B cell (primary cell): Measurements from ENCODE around the gene APCDD1L. TPM values are rescaled to one million over a fixed set of nuclear protein-coding genes. Genes with fewer than 3 reads are reported as not detected.

ENCODE experiments used
- ATAC-seq: fragments of 200-7000 bp; cut with Tn5 transposase; one replicate; pipeline ENCODE4 v1.10.0; 2021; ENCODE audit warnings: low read depth, mild to moderate bottlenecking, moderate number of reproducible peaks, moderate library complexity
- CTCF ChIA-PET: fragments of 350-600 bp; sonication (Branson Sonifier 250); formaldehyde crosslinking; loops from one replicate; lab custom pipeline; 2021; ENCODE audit warnings: antibody characterized with exemption, inconsistent platforms; lab: Charles Lee
- POLR2A ChIA-PET: fragments of 350-600 bp; sonication (Branson Sonifier 250); formaldehyde crosslinking; loops from one replicate; lab custom pipeline; 2021; ENCODE audit warnings: antibody characterized with exemption; lab: Charles Lee
- DNase-seq: peaks from one replicate; pipeline ENCODE4 v3.0.0; 2013
- H2AFZ ChIP-seq: 2 replicates; pipeline ENCODE4 v1.6.1; 2012; ENCODE audit warnings: mild to moderate bottlenecking, low read depth, low read length; ENCODE audit not compliant: insufficient read depth, poor library complexity, severe bottlenecking
- H3K27ac ChIP-seq, 2 donors: 1 replicate in 1 of 2; 2 replicates in 1 of 2; pipeline ENCODE4 v1.5.1; 2012 to 2013; ENCODE audit warnings: low read length in 2 of 2, mild to moderate bottlenecking in 2 of 2, moderate library complexity in 1 of 2
- H3K27me3 ChIP-seq, 4 experiments: fragments of 200-600 bp in 1 of 4; sonication (generic) in 1 of 4; replicated peaks in 1 of 4; 1 replicate in 2 of 4; 2 replicates in 2 of 4; pipeline versions ENCODE4 v1.6.1 to v1.7.0; 2013 to 2016; ENCODE audit warnings: low read length in 3 of 4, mild to moderate bottlenecking in 2 of 4, mixed read lengths in 1 of 4, moderate library complexity in 1 of 4; ENCODE audit not compliant: insufficient read depth in 4 of 4, control insufficient read depth in 3 of 4; ENCODE audit errors: control extremely low read depth in 1 of 4
- H3K36me3 ChIP-seq, 2 experiments: replicated peaks in 1 of 2; 1 replicate in 1 of 2; 2 replicates in 1 of 2; pipeline versions ENCODE4 v1.6.1 to v1.7.1; 2013; ENCODE audit warnings: low read length in 1 of 2; ENCODE audit not compliant: insufficient read depth in 2 of 2, control insufficient read depth in 1 of 2; ENCODE audit errors: control extremely low read depth in 1 of 2, extremely low read depth in 1 of 2
- H3K4me1 ChIP-seq, 2 donors: fragments of 200-600 bp in 1 of 2; sonication (generic) in 1 of 2; 1 replicate in 1 of 2; 2 replicates in 1 of 2; pipeline versions ENCODE4 v1.5.1 to v1.6.1; 2013 to 2017; ENCODE audit warnings: low read length in 2 of 2; ENCODE audit not compliant: control insufficient read depth in 2 of 2, insufficient read depth in 2 of 2
- H3K4me2 ChIP-seq: replicated peaks from 2 replicates; pipeline ENCODE3; 2012; ENCODE audit warnings: mild to moderate bottlenecking, low read depth, low read length; ENCODE audit not compliant: poor library complexity, severe bottlenecking
- H3K4me3 ChIP-seq, 5 experiments: fragments of 200-600 bp in 1 of 5; sonication (generic) in 1 of 5; 1 replicate in 3 of 5; 2 replicates in 2 of 5; pipeline versions ENCODE4 v1.5.1 to v1.7.0; 2011 to 2016; ENCODE audit warnings: low read length in 4 of 5, mild to moderate bottlenecking in 4 of 5, low read depth in 2 of 5, control low read depth in 1 of 5, moderate library complexity in 1 of 5; ENCODE audit not compliant: insufficient read depth in 1 of 5; ENCODE audit errors: control extremely low read depth in 1 of 5, extremely low read depth in 1 of 5
- H3K79me2 ChIP-seq: fragments of 200-600 bp; sonication (generic); one replicate; pipeline ENCODE4 v1.6.0; 2016; ENCODE audit warnings: low read length; ENCODE audit not compliant: control insufficient read depth, insufficient read depth
- H3K9ac ChIP-seq: fragments of 200-600 bp; sonication (generic); 2 replicates; pipeline ENCODE4 v1.6.1; 2017; ENCODE audit warnings: mild to moderate bottlenecking, low read length, moderate library complexity
- H3K9me3 ChIP-seq, 3 donors: one replicate each; pipeline versions ENCODE4 v1.6.1 to v1.7.1; 2013; ENCODE audit warnings: low read length in 2 of 3; ENCODE audit not compliant: control insufficient read depth in 2 of 3, insufficient read depth in 1 of 3; ENCODE audit errors: control extremely low read depth in 1 of 3
- H4K20me1 ChIP-seq: 2 replicates; pipeline ENCODE4 v1.6.0; 2012; ENCODE audit warnings: mild to moderate bottlenecking, low read length; ENCODE audit not compliant: insufficient read depth, control insufficient read depth, poor library complexity, severe bottlenecking
- H3K27ac Mint-ChIP-seq: one replicate; pipeline ENCODE4 v1.8.0; 2021; ENCODE audit warnings: mixed read lengths
- H3K27me3 Mint-ChIP-seq: one replicate; pipeline ENCODE4 v1.8.0; 2021; ENCODE audit warnings: mixed read lengths
- H3K4me1 Mint-ChIP-seq: one replicate; pipeline ENCODE4 v1.8.0; 2021; ENCODE audit warnings: mixed read lengths
- H3K4me3 Mint-ChIP-seq: one replicate; pipeline ENCODE4 v1.8.0; 2021; ENCODE audit warnings: mixed read lengths
- H3K9me3 Mint-ChIP-seq: one replicate; pipeline ENCODE4 v1.8.0; 2022; ENCODE audit warnings: mixed read lengths; ENCODE audit not compliant: insufficient read depth
- CTCF ChIP-seq: fragments of 200-600 bp; IDR thresholded peaks from one replicate; pipeline ENCODE4 v1.8.0; 2022; ENCODE audit warnings: antibody characterized with exemption, mild to moderate bottlenecking
- EZH2 ChIP-seq: IDR thresholded peaks from 2 replicates; pipeline ENCODE4 v1.6.1; 2012; ENCODE audit warnings: borderline replicate concordance, low read depth, mild to moderate bottlenecking, moderate library complexity, low read length; ENCODE audit not compliant: insufficient read depth, poor library complexity, severe bottlenecking
- WGBS: methylation state at CpG from one replicate; pipeline ENCODE4 v1.1.5; 2013; ENCODE audit warnings: missing lambda C conversion rate; ENCODE audit not compliant: insufficient coverage; 5-methylcytosine and 5-hydroxymethylcytosine counted together
- intact Hi-C: fragments of 100-400 bp; cut with micrococcal nuclease; formaldehyde crosslinking; loops from one replicate; pipeline ENCODE4 v1.10.0; 2022
- polyA plus RNA-seq: library from polyadenylated mRNA; depleted of rRNA; stranded (reverse); fragments of >200 nt; gene quantifications from 2 replicates; pipeline ENCODE4 v1.2.3, GENCODE V29; 2012
- total RNA-seq, 2 donors: library from RNA; stranded (reverse); fragments of 120-200 nt in 1 of 2; gene quantifications; 1 replicate in 1 of 2; 2 replicates in 1 of 2; pipeline versions ENCODE4 v1.2.3 to v1.2.4, GENCODE V29; 2013 to 2022

Gene APCDD1L
- total and polyA plus RNA-seq, 2 donors (not counting 1 experiment from before 2014, with no cell fraction given) = not detected

- H3K9me3 Mint-ChIP-seq = peaks cover 23% of the 10 kb centered on the region
- CTCF ChIA-PET = no interaction called here
- no peak for TF ChIP-seq EZH2
- no peak for TF ChIP-seq CTCF
These were observed 15.9 kb upstream of the APCDD1L start for GRCh38 chr20:58531063-58531462.

GRCh38 chr20:58528412-58528811 lies 13.2 kb upstream of the APCDD1L start:
- ChIA-PET CTCF (no interaction called here), POLR2A (no interaction called here)
- Histone ChIP-seq H3K4me2 (no peak overlapping the region), H3K27ac (no peak overlapping the region), H3K9me3 (peaks cover 1 to 28% (median 24%) of the 10 kb centered on the region in 3 donors), H3K79me2 (no peaks in the 10 kb centered on the region), H3K4me3 (no peak overlapping the region), H2AFZ (no peak overlapping the region), H4K20me1 (no peaks in the 10 kb centered on the region), H3K27me3 (peaks cover 0 to 3% (median 1%) of the 10 kb centered on the region in 4 experiments), H3K4me1 (no peaks in the 10 kb centered on the region), H3K9ac (no peak overlapping the region), H3K36me3 (no peaks in the 10 kb centered on the region)
- no peak overlapping the region for H3K4me3 Mint-ChIP-seq
- no peak for ATAC-seq
- DNase-seq = no peak
- H3K27ac Mint-ChIP-seq = no peak overlapping the region
- no peaks in the 10 kb centered on the region for H3K4me1 Mint-ChIP-seq
- intact Hi-C loops = no loop called here
- no peaks in the 10 kb centered on the region for H3K27me3 Mint-ChIP-seq
- peaks cover 25% of the 10 kb centered on the region for H3K9me3 Mint-ChIP-seq
- WGBS = no CpG with 5 or more reads among the region's 1 CpG
- TF ChIP-seq CTCF (no peak), EZH2 (no peak)

More at GRCh38 chr20:58531063-58531462, 15.9 kb upstream of the APCDD1L start:
- Mint-ChIP-seq H3K27me3 (no peaks in the 10 kb centered on the region), H3K4me3 (no peak overlapping the region), H3K4me1 (no peaks in the 10 kb centered on the region), H3K27ac (no peak overlapping the region)
- no peak for DNase-seq
- no peaks in the 10 kb centered on the region for H3K4me1 ChIP-seq
- H3K4me2 ChIP-seq = no peak overlapping the region
- peaks cover 1 to 28% (median 8%) of the 10 kb centered on the region in 3 donors for H3K9me3 ChIP-seq
- intact Hi-C loops = no loop called here
- no peak overlapping the region for H3K4me3 ChIP-seq
- H3K27me3 ChIP-seq = peaks cover 0 to 5% (median 1%) of the 10 kb centered on the region in 4 experiments
- no peak overlapping the region for H2AFZ ChIP-seq
- ATAC-seq = no peak
- no peak overlapping the region for H3K27ac ChIP-seq
- H4K20me1 ChIP-seq = no peaks in the 10 kb centered on the region
- no peaks in the 10 kb centered on the region for H3K79me2 ChIP-seq
- POLR2A ChIA-PET = no interaction called here
- H3K36me3 ChIP-seq = no peaks in the 10 kb centered on the region
- no peak overlapping the region for H3K9ac ChIP-seq
